H4 (cell line): ENCODE results near the gene ALCAM. TPM values are rescaled to one million over a fixed set of nuclear protein-coding genes. Genes with fewer than 3 reads are reported as not detected.

Experiments used
- DNase-seq: peaks from one replicate; pipeline ENCODE4 v3.0.0-alpha.2; 2015; ENCODE audit warnings: low spot score
- total RNA-seq: library from RNA; depleted of rRNA; stranded (reverse); fragments of >200 nt; shearing (Covaris generic); gene quantifications from 2 replicates; pipeline ENCODE4 v1.2.3, GENCODE V29; 2014

ALCAM gene
- total RNA-seq, 1 experiment from 2014 or later = 88.4 TPM

- DNase-seq = peak; percentile 27
These were observed 161.2 kb downstream of the ALCAM start for GRCh38 chr3:105527949-105528348.

- DNase-seq = no peak
These were observed 162.2 kb downstream of the ALCAM start for GRCh38 chr3:105528955-105529354.

- no peak for DNase-seq
These were observed 162.7 kb downstream of the ALCAM start for GRCh38 chr3:105529456-105529855.

- no peak for DNase-seq
These were observed 165.5 kb downstream of the ALCAM start for GRCh38 chr3:105532251-105532650.

DNA sequence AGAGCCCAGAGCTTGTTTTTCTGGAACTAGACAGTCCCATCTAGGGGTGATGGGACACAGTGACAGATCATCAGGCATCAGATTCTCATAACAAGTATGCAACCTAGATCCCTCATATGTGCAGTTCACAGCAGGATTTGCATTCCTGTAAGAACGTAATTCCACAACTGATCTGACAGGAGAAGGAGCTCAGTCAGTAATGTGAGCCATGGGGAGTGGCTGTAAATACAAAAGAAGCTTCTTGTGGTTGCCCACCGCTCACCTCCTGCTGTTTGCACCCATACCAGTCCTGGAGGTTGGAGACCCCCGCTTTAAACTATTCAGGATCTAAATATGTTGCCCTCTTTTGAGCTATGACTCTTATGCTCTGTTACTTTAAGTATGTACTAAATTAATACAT is 167.3 kb downstream of the ALCAM start:
- DNase-seq = no peak

GRCh38 chr3:105534491-105534890 is 167.8 kb downstream of the ALCAM start:
- DNase-seq = no peak

- DNase-seq = no peak
These were observed 170.8 kb downstream of the ALCAM start for GRCh38 chr3:105537371-105538080.

DNA sequence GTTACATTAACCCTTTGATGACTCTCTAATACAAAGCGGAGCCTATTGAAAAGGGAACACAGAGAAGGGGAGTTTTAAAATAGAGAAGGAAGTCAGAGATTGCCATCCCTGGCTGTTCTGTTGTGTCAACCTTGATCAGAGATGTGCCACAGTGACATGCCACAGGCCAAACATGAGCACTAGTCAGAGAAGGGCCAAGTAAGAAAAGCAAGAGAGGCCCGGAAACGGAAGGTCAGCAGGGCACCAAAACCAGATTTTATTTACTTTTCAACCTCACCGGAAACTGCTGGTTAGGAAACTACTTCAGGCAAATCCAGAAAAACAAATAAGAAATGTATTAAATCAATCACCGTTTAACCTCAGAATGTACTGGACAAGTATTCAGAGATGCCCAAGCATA is 171.8 kb downstream of the ALCAM start:
- DNase-seq = no peak

GRCh38 chr3:105539897-105540296 is 173.2 kb downstream of the ALCAM start:
- no peak for DNase-seq

DNA sequence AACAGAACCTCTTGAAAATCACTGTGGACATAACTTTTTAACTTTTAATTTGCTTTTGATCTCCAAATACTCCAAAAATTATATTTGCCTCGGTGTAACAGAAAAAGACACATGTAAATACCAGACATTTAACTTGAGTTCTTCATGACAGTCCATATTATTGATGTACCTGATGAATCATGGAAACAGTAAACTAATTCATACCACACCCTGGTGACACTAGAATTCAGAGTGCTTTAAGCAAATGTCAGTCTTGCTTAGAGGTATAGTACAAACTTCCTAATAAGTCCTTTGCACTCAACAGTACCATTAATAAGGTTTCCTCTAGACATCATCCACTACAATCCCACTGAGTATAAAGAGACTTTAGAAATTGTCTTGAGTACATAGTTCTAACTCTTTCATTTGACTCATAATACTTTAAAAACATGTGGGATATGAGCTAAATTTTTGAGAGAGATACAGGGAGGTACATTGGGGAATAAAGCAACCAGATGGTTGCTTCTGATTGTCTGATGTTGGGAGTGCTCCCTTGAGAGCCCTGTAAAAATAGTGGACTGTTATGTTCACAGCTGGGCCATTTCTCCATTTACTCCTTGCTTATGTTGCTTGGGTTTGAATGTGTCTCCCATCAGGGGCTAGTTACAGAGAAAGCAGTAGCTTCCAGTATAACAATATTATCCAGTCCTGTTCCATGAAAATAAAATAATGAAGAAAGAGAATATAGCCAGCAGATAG is 175.7 kb downstream of the ALCAM start:
- DNase-seq = no peak

GRCh38 chr3:105545051-105545450 is 178.3 kb downstream of the ALCAM start:
- DNase-seq = no peak

DNA sequence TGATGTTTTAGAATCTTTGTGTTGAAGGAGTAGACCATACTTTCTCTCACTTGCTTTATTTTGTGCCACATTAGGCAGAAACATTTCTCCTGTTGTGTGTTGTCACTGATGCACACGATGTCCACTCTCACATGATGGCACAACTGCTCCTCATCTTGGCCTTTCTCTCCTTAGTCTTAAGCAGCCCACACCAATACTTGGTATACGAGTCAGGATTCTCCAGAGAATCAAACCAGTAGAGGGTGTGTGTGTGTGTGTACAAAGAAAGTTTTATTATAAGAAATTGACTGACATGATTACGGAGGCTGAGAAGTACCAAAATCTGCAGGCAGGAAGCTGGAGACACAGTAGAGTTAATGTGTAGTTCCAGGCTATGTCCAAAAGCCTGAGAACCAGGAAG is 187.1 kb downstream of the ALCAM start:
- DNase-seq = no peak

GRCh38 chr3:105555206-105555605 is 188.5 kb downstream of the ALCAM start:
- no peak for DNase-seq

DNA sequence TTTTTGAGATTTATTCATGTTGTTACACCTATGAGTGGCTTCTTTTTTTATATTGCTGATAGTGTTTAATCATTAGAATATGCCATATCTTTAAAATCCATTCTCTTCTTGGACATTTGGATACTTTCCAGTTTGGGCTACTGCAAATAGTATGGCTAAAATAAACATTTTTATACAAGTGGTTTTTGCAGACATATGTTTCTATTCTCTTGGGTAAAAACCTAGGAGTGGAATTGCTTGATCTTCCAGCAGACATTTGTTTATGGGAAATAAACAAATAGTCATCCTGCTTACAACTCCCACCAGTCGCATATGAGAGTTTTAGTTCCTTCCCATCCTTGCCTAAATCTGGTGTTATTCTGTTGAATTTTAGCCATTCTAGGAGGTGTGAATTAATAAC is 193.1 kb downstream of the ALCAM start:
- peak; percentile 5 for DNase-seq

DNA sequence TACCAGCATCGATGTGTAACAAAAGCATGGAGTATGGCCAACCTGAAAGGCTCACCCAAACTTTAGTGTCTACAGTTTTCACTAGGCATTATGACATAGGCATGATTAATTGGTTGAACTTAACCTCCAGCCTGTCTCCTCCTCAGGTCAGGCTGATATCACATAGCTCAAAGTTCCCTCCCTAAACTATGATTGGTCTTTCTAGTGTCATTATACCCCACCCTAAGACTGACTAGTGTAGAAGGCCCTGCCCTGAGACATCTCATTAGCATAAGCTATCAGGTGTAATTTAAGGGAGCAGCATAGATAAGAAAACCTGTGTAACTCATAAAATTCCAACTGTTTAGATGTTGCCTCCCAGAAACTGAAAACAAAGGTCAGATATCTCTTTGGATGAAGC is 195.2 kb downstream of the ALCAM start:
- DNase-seq = no peak

DNA sequence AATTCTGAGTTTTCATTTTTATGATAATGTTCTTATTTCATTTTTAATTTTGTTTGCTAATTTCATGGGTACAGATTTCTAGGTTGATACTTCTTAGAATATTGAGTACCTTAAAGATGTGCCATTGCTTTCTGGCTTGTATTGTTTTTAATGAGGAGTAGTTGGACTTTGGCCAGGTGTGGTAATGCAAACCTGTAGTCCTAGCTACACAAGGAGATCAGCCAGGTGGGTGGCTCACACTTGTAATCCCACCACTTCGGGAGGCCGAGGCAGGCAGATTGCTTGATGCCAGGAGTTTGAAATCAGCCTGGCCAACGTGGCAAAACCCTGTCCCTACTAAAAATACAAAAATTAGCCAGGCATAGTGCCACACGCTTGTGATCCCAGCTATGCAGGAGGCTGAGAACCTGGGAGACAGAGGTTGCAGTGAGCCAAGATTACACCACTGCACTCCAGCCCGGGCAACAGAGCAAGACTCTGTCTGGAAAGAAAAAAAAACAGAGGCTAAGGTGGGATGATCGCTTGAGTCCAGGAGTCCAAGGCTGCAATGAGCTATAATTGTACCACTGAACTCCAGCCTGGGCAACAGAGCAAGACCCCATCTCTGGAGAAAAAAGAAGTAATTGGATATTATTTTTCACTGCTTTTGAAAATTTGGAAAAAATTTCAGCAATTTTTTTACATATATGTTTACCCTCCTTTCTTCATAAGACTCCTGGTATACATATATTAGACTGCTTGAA is 198.0 kb downstream of the ALCAM start:
- no peak for DNase-seq

GRCh38 chr3:105571005-105571404 is 204.3 kb downstream of the ALCAM start:
- DNase-seq = no peak

GRCh38 chr3:105572501-105572900 is 205.8 kb downstream of the ALCAM start:
- DNase-seq = no peak

DNA sequence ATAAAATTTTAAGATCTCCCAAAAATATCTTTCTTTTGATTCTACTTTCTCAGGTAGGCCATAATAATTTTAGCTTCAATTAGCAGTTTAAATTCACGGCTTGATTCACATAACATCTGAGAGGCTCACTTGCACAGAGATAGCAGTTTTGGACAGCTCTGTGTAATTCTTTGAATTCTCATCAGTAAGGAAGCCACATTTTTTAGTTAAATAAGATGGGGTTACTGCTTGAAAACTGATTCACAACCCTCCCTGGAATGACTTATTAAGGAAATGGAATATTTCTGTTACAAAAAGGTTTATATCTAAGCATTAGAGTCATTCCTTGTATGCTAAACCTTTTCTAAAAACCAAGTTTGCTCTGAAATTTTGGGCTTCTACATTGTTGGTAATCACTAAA is 212.7 kb downstream of the ALCAM start:
- no peak for DNase-seq

DNA sequence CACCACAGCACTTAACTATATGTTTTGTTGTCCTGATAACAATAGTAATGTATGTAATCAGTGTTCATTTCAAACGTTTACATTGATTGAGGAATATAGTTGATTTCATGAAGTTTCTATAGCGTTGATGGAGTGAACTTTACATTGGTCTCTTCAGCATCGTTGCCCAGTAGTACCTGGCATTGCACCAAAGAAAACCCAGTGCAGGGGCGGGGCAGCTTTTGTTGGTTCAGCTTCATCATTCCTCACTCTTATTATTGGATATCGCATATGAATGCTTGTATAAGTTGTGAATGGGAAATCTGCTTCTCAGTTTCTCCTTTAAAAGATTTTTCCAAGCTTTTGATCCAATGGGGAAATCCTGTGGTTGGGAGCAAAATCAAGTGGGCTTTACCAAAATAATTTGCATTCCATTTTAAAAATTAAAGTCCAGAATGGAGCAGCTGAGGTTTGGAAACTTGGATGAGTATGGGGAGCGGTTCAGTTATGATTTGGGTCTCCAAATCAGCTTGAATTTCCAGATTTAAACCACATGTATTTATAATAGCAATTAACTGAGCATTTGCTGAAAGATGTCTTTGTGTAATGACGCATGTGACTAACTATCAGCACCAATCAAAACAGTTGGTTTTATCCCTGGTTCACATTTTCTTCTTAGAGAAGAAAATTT is 213.7 kb downstream of the ALCAM start:
- no peak for DNase-seq

GRCh38 chr3:105582015-105582414 is 215.3 kb downstream of the ALCAM start:
- DNase-seq = no peak
